Mesothelial cell of epicardium (in vitro differentiated cells): ENCODE data around the gene DCUN1D2. TPM values are rescaled to one million over a fixed set of nuclear protein-coding genes. Genes with fewer than 3 reads are reported as not detected.

ENCODE experiments used
- DNase-seq, 2 experiments: peaks; one replicate each; pipeline ENCODE4 v3.0.0; 2021; ENCODE audit warnings: low spot score in 2 of 2; ENCODE audit not compliant: unreplicated experiment in 2 of 2
- H3K27ac Mint-ChIP-seq: 2 replicates; pipeline ENCODE4 v1.8.0; 2021; ENCODE audit warnings: mixed read lengths
- H3K27me3 Mint-ChIP-seq: 2 replicates; pipeline ENCODE4 v1.8.0; 2021; ENCODE audit warnings: low read depth, mixed read lengths
- H3K36me3 Mint-ChIP-seq: 2 replicates; pipeline ENCODE4 v1.8.0; 2021; ENCODE audit warnings: mixed read lengths
- H3K4me1 Mint-ChIP-seq: 2 replicates; pipeline ENCODE4 v1.8.0; 2021; ENCODE audit warnings: mixed read lengths
- H3K4me3 Mint-ChIP-seq: 2 replicates; pipeline ENCODE4 v1.8.0; 2021; ENCODE audit warnings: mild to moderate bottlenecking, moderate library complexity, mixed read lengths
- H3K9me3 Mint-ChIP-seq: 2 replicates; pipeline ENCODE4 v1.8.0; 2021; ENCODE audit warnings: mixed read lengths
- total RNA-seq: library from RNA; stranded (reverse); gene quantifications from 3 replicates; pipeline ENCODE4 v1.2.1, GENCODE V29; 2021
- TF ChIP-seq, protein P1 (sequence below): fragments of 200-600 bp; sonication (generic); IDR thresholded peaks from one replicate; pipeline ENCODE4 v1.5.0; 2021; ENCODE audit warnings: antibody characterized with exemption; ENCODE audit not compliant: unreplicated experiment

The DCUN1D2 gene
- total RNA-seq, 1 donor from 2014 or later: 40.2 TPM

DNA sequence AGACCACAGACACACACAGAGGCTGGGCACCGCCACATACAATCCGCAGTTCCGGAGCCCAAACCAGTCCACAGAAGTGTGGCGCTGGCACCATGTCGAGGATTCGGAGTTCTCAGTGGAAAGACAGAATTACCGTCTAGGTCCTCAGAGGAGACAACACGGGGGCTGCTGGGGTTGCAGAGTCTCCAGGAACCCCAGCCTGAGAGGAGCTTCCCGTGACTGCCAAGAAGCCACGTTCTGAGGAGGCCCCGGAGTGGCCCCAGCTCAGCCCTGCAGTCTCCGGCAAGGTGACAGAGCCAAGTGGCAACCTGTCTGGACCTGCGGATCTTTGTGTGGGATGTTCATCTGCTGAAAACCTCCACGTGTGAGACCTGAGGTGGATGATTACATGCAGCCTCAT, 29.9 kb downstream of the DCUN1D2 start:
- no peak overlapping the region for H3K27ac Mint-ChIP-seq
- no peaks in the 10 kb centered on the region for H3K9me3 Mint-ChIP-seq
- peaks cover 27% of the 10 kb centered on the region for H3K36me3 Mint-ChIP-seq
- H3K4me3 Mint-ChIP-seq: no peak overlapping the region
- DNase-seq: no peak
- no peaks in the 10 kb centered on the region for H3K4me1 Mint-ChIP-seq
- TF ChIP-seq, protein P1, sequence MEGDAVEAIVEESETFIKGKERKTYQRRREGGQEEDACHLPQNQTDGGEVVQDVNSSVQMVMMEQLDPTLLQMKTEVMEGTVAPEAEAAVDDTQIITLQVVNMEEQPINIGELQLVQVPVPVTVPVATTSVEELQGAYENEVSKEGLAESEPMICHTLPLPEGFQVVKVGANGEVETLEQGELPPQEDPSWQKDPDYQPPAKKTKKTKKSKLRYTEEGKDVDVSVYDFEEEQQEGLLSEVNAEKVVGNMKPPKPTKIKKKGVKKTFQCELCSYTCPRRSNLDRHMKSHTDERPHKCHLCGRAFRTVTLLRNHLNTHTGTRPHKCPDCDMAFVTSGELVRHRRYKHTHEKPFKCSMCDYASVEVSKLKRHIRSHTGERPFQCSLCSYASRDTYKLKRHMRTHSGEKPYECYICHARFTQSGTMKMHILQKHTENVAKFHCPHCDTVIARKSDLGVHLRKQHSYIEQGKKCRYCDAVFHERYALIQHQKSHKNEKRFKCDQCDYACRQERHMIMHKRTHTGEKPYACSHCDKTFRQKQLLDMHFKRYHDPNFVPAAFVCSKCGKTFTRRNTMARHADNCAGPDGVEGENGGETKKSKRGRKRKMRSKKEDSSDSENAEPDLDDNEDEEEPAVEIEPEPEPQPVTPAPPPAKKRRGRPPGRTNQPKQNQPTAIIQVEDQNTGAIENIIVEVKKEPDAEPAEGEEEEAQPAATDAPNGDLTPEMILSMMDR: no peak
- H3K27me3 Mint-ChIP-seq: no peaks in the 10 kb centered on the region

GRCh38 chr13:113460064-113460555, 30.4 kb downstream of the DCUN1D2 start:
- Mint-ChIP-seq H3K36me3 (peaks cover 28% of the 10 kb centered on the region), H3K4me3 (no peak overlapping the region), H3K27me3 (no peaks in the 10 kb centered on the region), H3K4me1 (no peaks in the 10 kb centered on the region), H3K9me3 (no peaks in the 10 kb centered on the region), H3K27ac (no peak overlapping the region)
- no peak for DNase-seq
- TF ChIP-seq, protein P1: no peak

- DNase-seq: no peak
- peaks cover 38% of the 10 kb centered on the region for H3K36me3 Mint-ChIP-seq
- TF ChIP-seq, protein P1: peak; percentile 27
- H3K4me3 Mint-ChIP-seq: no peak overlapping the region
- H3K4me1 Mint-ChIP-seq: no peaks in the 10 kb centered on the region
- H3K27ac Mint-ChIP-seq: no peak overlapping the region
- no peaks in the 10 kb centered on the region for H3K9me3 Mint-ChIP-seq
- no peaks in the 10 kb centered on the region for H3K27me3 Mint-ChIP-seq
Observed at GRCh38 chr13:113458253-113459065, 32.1 kb downstream of the DCUN1D2 start.

GRCh38 chr13:113457510-113457909, 33.0 kb downstream of the DCUN1D2 start:
- no peaks in the 10 kb centered on the region for H3K4me1 Mint-ChIP-seq
- no peaks in the 10 kb centered on the region for H3K9me3 Mint-ChIP-seq

GRCh38 chr13:113456116-113456702, 34.3 kb downstream of the DCUN1D2 start:
- Mint-ChIP-seq H3K9me3 (no peaks in the 10 kb centered on the region), H3K4me3 (no peak overlapping the region), H3K27me3 (no peaks in the 10 kb centered on the region), H3K27ac (no peak overlapping the region), H3K4me1 (no peaks in the 10 kb centered on the region), H3K36me3 (peaks cover 38% of the 10 kb centered on the region)
- TF ChIP-seq, protein P1: no peak
- no peak for DNase-seq

More at GRCh38 chr13:113457510-113457909, 33.0 kb downstream of the DCUN1D2 start:
- no peaks in the 10 kb centered on the region for H3K27me3 Mint-ChIP-seq
- no peak overlapping the region for H3K4me3 Mint-ChIP-seq
- H3K36me3 Mint-ChIP-seq: peaks cover 38% of the 10 kb centered on the region
- no peak for DNase-seq
- TF ChIP-seq, protein P1: no peak
- no peak overlapping the region for H3K27ac Mint-ChIP-seq
